IPS DF 4.7 (cell line): Measurements from ENCODE around the gene LTBP3.
"Not testable (repeated sequence)": the region's sequence is repeated elsewhere in the genome, so short reads cannot be mapped to it uniquely, and the experiment has no call there.

Experiments
- DNase-seq: peaks from one replicate; pipeline ENCODE4 v3.0.0-alpha.2; 2013; ENCODE audit warnings: low spot score; ENCODE audit errors: extremely low read depth

LTBP3 gene

GRCh38 chr11:65571940-65572339 lies 13.8 kb upstream of the LTBP3 start:
- no peak for DNase-seq

DNA sequence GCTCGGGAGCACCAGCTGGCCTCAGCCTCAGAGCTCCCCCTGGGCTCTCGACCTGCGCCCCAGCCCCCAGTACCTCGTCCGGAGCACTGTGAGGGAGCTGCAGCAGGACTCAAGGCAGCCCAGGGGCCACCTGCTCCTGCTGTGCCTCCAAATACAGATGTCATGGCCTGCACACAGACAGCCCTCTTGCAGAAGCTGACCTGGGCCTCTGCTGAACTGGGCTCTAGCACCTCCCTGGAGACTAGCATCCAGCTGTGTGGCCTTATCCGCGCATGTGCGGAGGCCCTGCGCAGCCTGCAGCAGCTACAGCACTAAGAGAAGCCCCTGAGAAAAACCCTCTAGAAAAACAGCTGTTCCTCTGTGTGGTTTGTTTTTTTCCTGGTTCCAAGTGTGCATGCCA lies 13.3 kb upstream of the LTBP3 start:
- DNase-seq: no peak

GRCh38 chr11:65569973-65570918 lies 12.1 kb upstream of the LTBP3 start, which contains the start of gene ZNRD2:
Gene ZNRD2 (plus strand): TSS chr11:65570477. CDS start chr11:65570492, 15 bp downstream.
- DNase-seq: no peak

GRCh38 chr11:65569164-65569972 lies 11.2 kb upstream of the LTBP3 start:
- no peak for DNase-seq

DNA sequence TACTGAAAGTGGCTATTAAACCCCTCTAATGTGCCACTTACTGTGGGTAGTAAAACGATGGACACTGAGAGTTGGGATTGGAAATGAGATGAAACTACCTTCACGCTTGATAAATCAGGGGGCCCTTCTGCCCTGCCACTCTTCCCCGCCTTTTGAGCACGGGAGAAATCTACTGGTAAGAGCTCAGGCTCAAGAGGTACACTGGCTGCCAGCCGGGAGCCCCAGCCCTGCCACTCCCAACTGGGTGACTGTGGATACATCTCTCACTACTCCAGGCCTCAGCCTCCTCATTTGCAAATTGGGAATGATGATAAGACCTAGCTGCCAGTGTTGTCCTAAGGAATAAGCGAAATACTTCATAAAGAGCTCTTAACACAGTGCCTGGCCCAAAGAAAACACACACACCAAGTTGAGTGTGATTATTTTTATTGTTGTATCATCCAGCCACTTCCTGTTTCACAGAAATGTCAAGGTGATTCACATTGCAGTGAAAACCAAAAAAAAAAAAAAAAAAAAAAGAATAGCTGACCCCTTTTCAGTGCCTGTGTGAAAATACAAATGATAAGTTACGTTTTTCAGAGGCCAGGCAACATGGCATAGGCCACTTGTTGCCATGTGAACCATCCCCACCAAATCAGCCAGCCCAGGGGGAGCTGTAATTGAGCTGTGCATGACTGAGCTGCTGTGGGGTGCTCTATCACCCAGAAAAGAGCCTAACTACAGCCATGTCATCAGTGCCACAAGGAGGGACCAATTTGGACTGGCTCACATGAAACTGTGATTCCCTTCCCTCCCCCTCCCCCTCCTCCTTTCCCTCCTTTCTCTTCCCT lies 7.7 kb upstream of the LTBP3 start:
- DNase-seq: no peak

DNA sequence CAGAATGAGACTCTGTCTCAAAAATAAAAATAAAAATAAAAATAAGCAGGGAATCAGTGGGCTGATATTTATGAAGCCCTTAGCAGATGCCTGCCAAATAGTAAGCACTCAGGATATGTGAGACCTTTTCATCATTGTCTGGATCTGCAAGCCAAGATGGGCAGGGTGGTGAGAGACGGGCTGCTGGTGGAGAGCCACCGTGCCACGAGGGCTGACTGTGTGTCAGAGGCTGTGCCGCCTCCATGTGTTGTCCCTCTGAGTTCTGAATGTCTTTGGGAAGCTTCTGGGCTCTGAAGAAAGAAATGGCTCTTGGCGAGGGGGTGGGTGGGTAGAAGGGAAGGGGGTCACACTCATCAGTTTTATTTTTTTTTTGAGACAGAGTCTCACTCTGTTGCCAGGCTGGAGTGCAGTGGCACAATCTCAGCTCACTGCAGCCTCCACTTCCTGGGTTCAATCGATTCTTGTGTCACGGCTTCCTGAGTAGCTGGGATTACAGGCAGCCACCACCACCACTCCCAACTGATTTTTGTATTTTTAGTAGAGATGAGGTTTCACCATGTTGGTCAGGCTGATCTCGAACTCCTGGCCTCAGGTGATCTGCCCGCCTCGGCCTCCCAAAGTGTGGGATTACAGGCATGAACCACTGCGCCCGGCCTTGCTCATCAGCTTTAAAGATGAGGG lies 6.9 kb upstream of the LTBP3 start:
- not testable (repeated sequence) for DNase-seq

DNA sequence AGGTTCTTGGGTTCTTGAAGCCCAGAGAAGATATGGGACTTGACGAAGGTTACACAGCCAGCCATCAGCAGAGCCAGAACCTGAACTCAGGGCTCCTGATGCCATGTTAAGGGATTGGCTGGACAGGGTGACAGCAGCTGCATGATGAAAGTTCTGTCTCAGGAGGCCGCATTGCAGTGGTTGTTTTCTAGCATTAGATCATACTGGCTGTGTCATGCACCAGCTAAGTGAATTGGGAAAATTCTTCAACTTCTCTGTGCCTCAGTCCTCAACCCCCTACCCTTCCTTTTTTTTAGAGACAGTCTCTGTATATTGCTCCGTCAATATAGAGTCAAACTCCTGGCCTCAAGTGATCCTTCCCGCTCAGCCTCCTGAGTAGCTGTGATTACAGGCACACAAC lies 5.4 kb upstream of the LTBP3 start:
- DNase-seq: no peak

- no peak for DNase-seq
Measured at GRCh38 chr11:65562788-65563187, 4.6 kb upstream of the LTBP3 start.

DNA sequence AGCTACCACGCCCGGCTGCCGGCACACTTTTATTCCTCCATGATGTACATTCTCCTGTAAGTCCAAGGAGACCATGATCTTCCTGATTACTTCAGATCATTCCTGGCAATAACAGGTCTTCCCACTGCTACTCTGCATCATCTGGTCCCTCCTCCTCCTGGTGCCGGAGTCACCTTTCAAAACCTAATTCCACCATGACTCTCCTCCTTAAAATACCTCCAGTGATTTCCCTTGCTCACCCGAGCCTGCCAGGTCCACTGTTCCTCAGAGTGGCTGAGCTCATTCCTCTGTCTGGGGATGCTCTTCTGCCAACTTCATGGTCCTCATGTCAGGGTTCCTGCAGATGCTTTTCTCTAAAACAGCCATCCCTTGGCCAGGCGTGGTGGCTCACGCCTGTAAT lies 3.9 kb upstream of the LTBP3 start:
- no peak for DNase-seq

DNA sequence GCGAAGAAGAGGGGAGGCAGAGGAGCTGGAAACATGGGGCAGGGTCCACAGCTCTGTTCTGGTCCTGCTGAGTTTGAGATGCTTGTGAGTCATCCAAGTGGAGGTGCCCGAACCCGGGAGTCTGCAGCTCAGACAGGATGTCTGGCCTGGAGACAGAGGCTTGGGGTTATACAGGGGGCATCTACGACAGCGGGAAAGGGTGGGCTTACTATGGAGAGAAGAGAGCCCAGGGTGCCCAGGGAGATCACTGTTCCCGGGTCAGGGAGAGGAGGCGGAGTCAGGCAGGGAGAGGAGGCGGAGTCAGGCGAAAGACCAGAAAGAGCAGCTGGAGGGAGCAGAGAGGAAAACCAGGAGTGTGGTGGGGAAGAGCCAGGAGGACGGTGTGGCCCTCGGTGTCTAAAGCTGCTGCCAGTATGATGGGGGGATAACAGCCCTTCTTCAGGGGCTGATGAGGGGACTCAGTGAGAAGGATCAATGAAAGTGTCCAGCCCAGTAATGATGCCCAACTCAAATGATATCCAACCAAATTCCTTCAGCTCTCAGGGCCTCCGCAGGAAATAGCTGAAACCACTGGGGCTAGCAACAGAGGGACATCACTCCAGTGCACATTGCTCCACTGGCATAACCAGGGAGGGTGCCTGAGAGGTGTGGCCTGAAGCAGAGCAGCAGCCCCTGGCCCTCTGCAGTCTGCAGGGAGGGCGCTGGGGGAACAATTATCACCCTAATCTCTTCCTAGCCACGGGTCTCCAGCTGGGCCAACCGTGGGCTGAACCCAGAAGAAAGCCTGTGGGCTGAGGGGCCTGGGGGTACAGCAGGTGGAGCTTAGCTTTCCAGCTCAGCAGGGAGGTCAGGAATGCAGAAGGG lies 2.6 kb upstream of the LTBP3 start:
- DNase-seq: no peak

DNA sequence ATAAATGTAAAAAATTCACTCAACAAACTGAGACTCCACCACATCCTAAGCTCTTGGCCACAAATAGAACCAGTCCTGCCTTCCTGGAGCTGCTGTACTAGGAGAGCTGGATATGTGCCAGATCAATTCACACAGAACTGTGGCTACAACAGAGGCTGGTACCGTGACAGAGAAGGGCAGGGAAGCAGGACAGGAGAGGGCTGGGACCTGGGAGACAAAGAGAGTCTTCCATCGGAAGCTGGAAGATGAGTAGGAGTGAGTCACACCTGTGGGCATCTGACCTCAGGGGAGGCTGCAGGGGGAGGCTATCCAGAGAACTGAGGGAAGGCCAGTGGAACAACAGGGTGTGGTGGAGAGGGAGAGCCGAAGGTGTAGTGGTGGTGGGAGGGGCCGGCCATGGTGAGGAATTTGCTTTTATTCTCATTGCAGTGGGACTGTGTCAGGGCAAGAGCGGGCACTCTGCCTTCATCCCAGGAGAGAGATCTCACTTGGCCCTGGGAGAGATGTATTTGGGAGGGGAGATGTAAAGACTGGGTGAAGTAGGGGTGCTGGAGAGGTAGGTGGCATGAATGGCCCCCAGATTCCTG lies 1.9 kb upstream of the LTBP3 start:
- no peak for DNase-seq

- DNase-seq: no peak
Measured at GRCh38 chr11:65559535-65559934, 1.4 kb upstream of the LTBP3 start.

- no peak for DNase-seq
Measured at GRCh38 chr11:65558930-65559509, 861 bp upstream of the LTBP3 start.

DNA sequence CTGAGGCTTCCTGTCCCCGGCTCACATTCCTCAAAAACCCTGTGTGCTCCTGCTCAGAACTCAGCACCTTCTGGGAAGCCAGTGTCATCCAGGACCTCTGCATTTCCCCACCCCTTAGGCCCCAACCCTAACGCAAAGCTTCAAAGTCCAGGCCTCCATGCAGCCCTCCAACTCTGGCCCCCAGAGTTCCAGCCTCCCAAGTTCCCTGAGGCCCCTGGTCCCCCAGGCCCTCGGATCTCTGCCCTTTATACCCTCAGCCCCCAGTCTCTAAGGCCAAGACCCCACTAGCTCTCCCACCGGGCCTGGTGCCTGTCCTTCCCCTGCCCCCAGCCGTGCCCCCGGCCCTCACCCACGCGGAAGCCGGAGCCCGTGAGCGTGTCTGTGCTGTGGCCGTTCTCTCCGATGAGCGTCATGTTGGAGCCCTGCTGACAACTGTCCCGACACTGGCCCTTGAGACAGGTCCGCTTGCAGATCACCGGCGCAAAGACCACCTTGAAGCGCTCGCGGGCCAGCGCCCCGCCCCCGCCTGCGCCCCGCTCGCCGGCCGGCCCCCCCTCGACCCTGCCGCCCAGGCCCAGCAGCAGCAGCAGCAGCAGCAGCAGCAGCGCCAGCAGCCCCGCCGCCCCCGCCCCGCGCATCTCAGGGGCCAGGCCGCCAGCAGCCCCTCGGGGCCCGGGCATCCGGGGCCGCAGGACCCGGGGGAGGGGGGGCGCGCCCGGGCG lies 718 bp downstream of the LTBP3 start:
- DNase-seq: no peak

DNA sequence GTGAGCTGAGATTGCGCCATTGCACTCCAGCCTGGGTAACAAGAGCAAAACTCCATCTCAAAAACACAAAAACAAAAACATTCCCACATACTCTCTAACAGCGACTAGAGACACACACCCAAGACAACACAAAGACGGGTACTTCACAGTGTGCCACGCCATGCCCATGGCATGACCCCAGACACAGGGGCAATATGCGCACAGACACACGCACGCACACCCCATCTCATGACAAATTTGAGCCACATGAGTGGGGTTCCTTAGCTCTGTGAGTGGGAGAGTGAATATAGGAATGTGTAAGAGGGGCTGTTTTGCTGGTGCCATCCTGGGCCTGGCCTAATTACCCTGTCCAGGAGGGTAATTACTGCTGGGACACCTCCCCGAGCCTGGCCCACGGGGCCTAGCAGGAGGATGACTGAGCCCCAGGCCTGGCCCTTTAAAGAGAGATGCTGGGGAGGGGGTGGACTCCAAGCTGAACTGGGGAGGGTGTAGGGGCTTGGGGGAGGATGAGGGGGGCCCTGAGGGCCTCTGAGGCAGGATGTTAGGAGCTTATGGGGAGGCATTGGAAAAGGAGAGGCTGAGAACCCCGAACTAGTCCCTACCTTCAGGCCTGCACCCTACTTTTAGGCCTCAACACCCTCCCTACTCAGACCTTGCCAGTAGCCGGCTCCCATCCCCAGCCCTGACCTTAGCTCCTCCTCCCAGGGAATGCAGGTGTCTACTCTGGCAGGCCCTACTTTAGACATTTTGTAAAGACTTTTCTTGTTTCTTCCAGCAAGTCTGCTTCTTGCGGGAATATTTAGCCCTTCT lies 1.5 kb downstream of the LTBP3 start:
- DNase-seq: no peak

DNA sequence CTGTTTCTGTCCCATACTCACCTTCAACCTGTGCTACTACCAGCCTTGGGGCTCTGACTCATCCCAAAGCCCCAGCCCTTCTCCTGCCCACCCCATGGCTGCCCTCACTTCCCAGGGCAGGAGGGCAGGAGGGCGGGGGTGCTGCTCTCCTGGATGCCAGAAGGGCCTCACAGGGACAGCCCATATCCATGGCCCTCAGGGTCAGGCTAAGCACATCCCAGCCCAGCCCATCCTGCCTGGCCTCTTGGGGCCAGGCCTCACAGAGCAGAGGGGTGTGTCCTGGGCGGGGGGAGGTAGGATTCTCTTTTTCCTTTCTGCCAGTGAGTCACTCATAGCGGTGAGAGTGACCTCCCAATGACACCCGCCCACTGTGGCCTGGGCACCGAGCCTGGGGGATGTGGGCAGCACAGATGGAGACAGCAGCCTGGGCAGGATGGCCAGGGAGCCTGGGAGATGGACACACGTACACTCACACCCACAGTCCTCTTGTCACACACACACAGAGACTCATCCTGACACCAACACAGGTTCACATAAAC lies 2.4 kb downstream of the LTBP3 start:
- no peak for DNase-seq

GRCh38 chr11:65554842-65555430 lies 3.2 kb downstream of the LTBP3 start:
- DNase-seq: no peak
